NT2/D1 (cell line): ENCODE results near the gene FUCA1.

Experiments
- DNase-seq: peaks from one replicate; pipeline ENCODE4 v3.0.0-alpha.2; 2011; ENCODE audit warnings: low read depth, low spot score
- H3K27me3 ChIP-seq: 2 replicates; pipeline ENCODE4 v1.6.0; 2011; ENCODE audit warnings: mild to moderate bottlenecking; ENCODE audit not compliant: insufficient read length, insufficient read depth
- H3K36me3 ChIP-seq: 2 replicates; pipeline ENCODE4 v1.6.1; 2011; ENCODE audit warnings: mild to moderate bottlenecking, low read length, mixed read lengths; ENCODE audit not compliant: insufficient read depth, insufficient read length
- H3K4me1 ChIP-seq: 2 replicates; pipeline ENCODE4 v1.5.1; 2011; ENCODE audit not compliant: insufficient read depth, insufficient read length
- H3K4me3 ChIP-seq: 2 replicates; pipeline ENCODE4 v1.5.1; 2011; ENCODE audit warnings: low read depth; ENCODE audit not compliant: insufficient read length
- H3K9ac ChIP-seq: 2 replicates; pipeline ENCODE4 v1.6.0; 2011; ENCODE audit warnings: low read depth; ENCODE audit not compliant: insufficient read length
- H3K9me3 ChIP-seq: 2 replicates; pipeline ENCODE4 v1.5.1; 2011; ENCODE audit warnings: mild to moderate bottlenecking, low read length; ENCODE audit not compliant: insufficient read depth
- SUZ12 ChIP-seq: IDR thresholded peaks from 2 replicates; pipeline ENCODE4 v1.6.1; 2011; ENCODE audit not compliant: insufficient read length, insufficient read depth; ENCODE audit errors: extremely low read depth
- YY1 ChIP-seq: IDR thresholded peaks from 2 replicates; pipeline ENCODE4 v1.6.1; 2011; ENCODE audit not compliant: insufficient read length, insufficient read depth
- ZNF274 ChIP-seq: IDR thresholded peaks from 2 replicates; pipeline ENCODE4 v1.6.1; 2011; ENCODE audit warnings: mild to moderate bottlenecking, low read depth, low read length

The FUCA1 gene

GRCh38 chr1:23797478-23798448, 70.3 kb downstream of the FUCA1 start:
- DNase-seq = no peak
- H3K9me3 ChIP-seq = no peaks in the 10 kb centered on the region
- H3K9ac ChIP-seq = no peak overlapping the region
- H3K4me3 ChIP-seq = no peak overlapping the region
- peaks cover 53% of the 10 kb centered on the region for H3K36me3 ChIP-seq
- peaks cover 9% of the 10 kb centered on the region for H3K27me3 ChIP-seq
- TF ChIP-seq YY1 = no peak
- no peak for TF ChIP-seq ZNF274
- TF ChIP-seq SUZ12 = no peak
- H3K4me1 ChIP-seq = peaks cover 9% of the 10 kb centered on the region

GRCh38 chr1:23796466-23797271, 71.4 kb downstream of the FUCA1 start:
- peaks cover 3% of the 10 kb centered on the region for H3K27me3 ChIP-seq
- TF ChIP-seq YY1 = no peak
- no peak for TF ChIP-seq ZNF274
- TF ChIP-seq SUZ12 = no peak
- no peak overlapping the region for H3K4me3 ChIP-seq
- H3K9ac ChIP-seq = no peak overlapping the region
- H3K9me3 ChIP-seq = no peaks in the 10 kb centered on the region
- peaks cover 9% of the 10 kb centered on the region for H3K4me1 ChIP-seq
- H3K36me3 ChIP-seq = peaks cover 57% of the 10 kb centered on the region
- DNase-seq = no peak

GRCh38 chr1:23795676-23796465, 72.2 kb downstream of the FUCA1 start:
- H3K27me3 ChIP-seq = no peaks in the 10 kb centered on the region
- H3K4me3 ChIP-seq = no peak overlapping the region
- no peak for TF ChIP-seq YY1
- TF ChIP-seq ZNF274 = no peak
- no peak for TF ChIP-seq SUZ12
- no peaks in the 10 kb centered on the region for H3K9me3 ChIP-seq
- no peak for DNase-seq
- no peak overlapping the region for H3K9ac ChIP-seq
- H3K4me1 ChIP-seq = peaks cover 7% of the 10 kb centered on the region
- peaks cover 57% of the 10 kb centered on the region for H3K36me3 ChIP-seq
